ENCODE results near the gene GNRHR.
"Not testable (repeated sequence)": the region's sequence is repeated elsewhere in the genome, so short reads cannot be mapped to it uniquely, and the experiment has no call there.

The GNRHR gene, protein sequence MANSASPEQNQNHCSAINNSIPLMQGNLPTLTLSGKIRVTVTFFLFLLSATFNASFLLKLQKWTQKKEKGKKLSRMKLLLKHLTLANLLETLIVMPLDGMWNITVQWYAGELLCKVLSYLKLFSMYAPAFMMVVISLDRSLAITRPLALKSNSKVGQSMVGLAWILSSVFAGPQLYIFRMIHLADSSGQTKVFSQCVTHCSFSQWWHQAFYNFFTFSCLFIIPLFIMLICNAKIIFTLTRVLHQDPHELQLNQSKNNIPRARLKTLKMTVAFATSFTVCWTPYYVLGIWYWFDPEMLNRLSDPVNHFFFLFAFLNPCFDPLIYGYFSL

DNA sequence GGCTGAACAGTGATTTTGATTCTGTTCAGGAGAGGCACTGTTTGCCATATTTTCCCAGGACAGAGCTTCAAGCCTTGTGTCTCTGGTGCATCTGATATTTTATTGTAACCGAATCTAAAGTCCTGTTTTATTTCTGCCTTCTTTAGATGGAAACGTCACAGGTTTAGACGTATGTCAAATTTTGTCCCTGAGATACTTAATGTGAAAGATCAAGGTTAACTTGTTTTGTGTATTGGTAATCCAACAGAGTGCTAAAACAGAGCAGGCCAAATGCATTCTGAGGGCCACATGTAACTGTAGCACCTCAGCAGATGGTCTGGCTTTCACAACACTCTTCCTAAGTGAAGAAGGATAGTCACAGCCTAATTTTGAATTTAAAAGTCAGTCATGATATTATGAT is at the start of gene GNRHR:
Gene GNRHR (minus strand): TSS at position 101 of the 400 bp plus-strand sequence. CDS start 53 bp downstream, at position 48.
- DNase-seq = no peak

- DNase-seq = no peak
Observed at GRCh38 chr4:67796810-67797209, 42.6 kb upstream of the GNRHR start.

- DNase-seq = no peak
Observed at GRCh38 chr4:67790721-67791120, 36.5 kb upstream of the GNRHR start.

DNA sequence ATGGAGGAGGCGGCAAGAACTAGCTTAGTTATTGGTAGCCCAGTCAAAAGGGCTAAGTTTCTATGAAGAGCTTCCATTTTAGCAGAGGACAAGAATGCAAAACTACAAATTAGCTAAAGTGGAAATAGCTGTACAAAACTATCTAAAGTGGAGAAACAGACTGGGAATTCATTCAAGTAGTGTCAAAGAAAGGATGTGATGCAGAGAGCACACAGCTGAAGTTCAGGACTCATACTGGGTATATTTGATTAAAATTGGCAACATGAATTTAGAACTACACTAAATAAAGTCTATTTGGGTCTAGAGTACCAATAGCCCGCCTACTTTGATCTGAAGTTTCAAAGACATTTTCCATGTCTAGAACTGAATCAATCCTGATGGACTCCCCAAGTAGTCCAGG is 33.1 kb upstream of the GNRHR start:
- DNase-seq = no peak

DNA sequence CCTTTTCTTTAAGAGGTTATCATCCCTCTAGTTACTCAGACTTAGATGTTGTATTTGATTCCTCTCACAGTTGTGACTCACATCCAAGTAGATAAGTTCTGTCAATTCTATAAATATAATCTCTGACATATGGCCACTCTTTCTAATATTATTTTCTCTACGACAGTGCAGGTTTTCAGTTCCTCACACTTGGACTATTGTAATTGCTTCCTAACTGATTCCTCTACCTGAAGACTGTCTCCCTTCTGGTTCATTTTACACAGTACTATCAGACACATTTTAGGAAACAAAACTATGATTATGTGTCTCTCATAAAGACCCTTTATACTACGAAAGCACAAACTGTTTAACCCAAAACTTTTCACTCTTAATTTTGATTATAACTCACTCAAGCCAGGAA is 31.3 kb upstream of the GNRHR start:
- DNase-seq = no peak

GRCh38 chr4:67779631-67780030 is 25.4 kb upstream of the GNRHR start:
- DNase-seq = no peak

DNA sequence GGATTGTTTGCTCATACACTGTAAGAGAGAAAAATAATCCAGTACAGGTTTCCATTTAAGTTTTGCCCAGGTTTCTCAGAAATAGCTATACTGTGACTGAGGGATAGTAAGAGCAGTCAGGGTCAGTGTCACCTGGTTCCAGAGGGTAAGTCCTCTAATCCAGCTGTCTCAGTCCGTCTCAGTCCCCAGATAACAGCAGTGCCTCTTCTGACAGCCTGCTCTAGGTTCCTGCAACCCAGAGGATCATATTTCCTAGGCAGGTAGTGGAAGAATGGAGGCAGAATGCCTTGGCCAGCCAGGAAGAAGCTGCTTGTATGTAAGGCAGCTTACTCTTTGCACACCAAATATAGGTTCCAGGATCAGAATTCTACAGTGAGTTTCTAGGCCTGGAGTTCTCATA is 22.6 kb upstream of the GNRHR start:
- DNase-seq = no peak

DNA sequence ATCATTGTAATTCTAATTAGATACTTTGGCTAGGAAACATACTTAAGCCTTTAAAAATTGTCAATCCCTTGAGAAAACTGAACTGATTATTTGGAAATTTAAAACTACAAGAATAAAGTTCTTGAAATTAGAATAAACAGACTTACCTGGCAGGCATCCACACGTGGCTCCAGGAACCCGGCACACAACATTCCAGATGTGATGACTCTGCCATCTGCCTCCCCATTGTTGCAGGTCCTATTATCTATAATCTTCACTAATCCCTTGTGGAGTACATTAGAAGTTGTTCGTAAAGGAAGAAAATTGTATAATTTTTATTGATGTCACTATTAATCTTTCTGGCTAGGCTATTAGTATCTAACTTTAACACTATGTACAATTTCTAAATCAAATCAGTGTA is 16.2 kb upstream of the GNRHR start:
- no peak for DNase-seq

GRCh38 chr4:67765928-67766327 is 11.7 kb upstream of the GNRHR start:
- no peak for DNase-seq

DNA sequence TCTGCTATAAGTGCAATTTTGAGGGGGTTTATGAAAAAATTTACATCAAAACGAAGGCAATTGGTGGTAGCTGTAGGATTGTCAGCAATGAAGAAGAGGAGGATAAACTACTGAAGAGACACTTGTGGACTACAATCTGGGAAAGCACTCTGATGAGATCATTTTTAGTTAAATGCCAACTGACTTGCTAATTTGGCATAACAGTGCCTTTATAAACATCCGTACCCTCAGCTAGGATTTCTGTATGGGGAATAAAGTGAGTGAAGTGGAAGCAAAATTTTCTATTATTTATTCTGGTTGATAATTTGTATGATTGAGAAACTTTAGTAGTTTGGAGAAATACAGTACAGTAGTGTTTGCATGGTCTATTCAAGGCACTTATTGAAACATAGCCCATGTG is 11.2 kb upstream of the GNRHR start:
- DNase-seq = no peak

DNA sequence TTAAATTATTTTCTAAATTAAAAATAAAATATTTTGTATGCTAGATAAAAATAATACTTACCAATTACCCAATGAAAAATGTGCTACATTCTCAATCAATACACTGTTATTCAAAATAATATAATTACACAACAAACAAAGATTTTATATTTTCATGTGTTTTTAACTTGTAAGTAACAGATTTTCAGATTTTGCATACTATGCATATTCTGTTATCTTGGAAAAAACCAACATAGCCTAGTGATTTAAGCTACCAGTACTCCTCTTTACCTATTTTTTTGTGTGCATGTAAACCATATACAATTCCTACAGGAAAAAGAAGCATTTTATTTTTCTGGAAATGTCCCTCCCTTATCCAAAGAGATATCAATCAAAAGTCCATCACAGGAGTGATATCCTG is 10.0 kb upstream of the GNRHR start:
- no peak for DNase-seq

DNA sequence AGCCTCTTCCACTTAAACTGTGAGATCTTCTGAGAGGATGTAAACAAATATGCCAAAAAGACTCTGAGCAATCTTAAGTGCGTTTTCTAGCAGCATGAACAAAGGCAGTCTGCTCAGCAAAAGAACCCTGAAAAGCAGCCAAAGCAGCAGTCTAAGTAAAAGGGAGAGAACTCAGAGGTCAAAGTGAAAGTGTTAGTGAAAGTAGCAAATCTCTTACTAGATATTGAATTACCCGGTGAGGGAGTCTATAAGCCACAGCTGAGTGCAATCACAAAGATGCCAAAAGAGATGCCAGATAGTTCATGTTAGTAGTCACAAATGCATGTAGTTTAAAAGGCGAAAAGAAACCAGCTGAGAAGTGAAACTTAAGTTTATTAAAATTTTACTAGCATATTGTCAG is 7.9 kb upstream of the GNRHR start:
- DNase-seq = no peak

GRCh38 chr4:67756991-67757390 is 2.8 kb upstream of the GNRHR start:
- DNase-seq = not testable (repeated sequence)

DNA sequence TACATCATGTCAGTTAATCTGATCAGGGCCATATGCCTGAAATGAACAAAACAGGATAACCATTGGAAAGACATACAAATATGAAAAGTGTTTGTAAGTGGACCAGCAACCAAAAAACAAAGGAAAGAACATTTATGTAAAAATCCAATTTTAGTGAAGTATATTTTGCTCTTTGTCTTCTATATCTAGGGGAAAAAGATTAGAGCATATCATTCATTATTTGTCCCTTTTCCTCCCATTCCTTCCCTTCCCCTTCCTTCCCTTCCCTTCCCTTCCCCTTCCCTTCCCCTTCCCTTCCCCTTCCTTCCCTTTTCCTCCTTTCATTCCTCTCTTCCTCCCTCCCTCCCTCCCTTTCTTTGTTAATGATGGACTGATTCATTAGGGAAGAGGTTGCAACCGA is 1.8 kb upstream of the GNRHR start:
- DNase-seq = no peak

- DNase-seq = no peak
Observed at GRCh38 chr4:67751260-67751659, 2.9 kb downstream of the GNRHR start.

DNA sequence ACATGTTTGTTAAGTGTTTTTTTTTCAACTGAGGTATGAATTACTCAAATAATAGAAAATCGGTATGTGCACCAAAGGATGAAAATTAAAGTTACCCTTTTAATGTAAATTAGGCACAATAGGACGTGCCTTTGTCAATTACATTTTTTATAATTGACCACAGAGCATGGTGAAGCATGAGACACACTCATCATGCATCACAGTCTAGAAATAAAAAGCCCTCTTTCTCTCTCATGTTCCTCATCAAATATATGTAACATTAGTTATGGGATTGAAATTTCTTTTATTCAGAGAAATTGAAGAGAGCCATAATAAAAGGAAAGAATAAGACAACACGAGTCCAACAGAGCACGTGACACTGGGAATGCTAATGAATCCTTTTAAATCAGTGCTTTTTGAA is 3.5 kb downstream of the GNRHR start:
- no peak for DNase-seq

DNA sequence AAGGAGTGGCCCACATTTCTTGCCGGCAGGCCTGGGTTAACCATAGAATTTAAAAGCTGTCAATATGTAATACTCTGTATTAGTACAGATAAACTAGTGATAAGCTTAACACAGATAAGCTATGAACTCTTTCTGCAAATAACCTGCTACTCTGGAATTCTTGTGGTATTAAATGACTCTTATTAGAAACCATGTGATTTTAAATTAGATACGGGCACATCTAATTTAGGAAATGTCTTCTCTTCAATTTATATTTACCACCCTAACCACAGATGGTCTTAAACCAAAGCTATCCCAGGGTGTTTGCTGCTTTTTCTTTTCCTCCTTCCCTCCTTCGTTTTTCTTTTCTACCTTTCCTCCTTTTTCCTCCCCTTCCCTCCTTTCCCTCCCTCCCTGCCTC is 4.9 kb downstream of the GNRHR start:
- DNase-seq = no peak

- peak in 1 of 51 donors; percentile 20 for DNase-seq
Observed at GRCh38 chr4:67746797-67747495, 7.2 kb downstream of the GNRHR start.

DNA sequence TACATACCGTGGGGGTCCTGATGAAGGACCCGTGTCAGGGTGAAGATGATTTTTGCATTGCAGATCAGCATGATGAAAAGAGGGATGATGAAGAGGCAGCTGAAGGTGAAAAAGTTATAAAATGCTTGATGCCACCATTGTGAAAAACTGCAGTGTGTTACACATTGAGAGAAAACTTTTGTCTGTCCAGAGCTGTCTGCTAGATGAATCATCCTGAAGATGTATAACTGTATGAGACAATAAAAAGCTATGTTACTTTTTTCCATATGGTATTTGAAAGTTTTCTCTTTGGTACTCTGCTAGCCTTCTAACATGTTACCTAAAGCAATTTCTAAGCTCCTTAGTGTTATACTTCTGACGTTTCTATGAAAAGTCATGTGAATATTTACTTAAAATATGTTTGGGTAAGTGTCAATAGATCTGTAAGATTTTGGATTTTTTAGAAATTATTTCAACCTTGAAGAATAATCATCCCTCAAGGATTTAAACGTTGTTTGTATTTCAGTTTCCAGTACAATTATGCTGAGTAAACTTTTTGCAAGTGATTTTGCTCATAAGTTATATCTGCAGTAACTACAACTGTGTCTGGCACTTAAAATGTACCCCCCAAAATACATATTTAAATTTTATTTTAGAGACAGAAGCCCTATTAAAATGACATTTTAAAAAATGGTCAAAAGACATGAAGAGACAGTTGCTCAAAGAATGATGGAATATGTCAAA is 9.5 kb downstream of the GNRHR start:
- no peak for DNase-seq

- no peak for DNase-seq
Observed at GRCh38 chr4:67743194-67743593, 11.0 kb downstream of the GNRHR start.

GRCh38 chr4:67736262-67736661 is 17.9 kb downstream of the GNRHR start:
- DNase-seq = no peak

- no peak for DNase-seq
Observed at GRCh38 chr4:67735325-67735724, 18.9 kb downstream of the GNRHR start.

- not testable (repeated sequence) for DNase-seq
Observed at GRCh38 chr4:67730511-67730910, 23.7 kb downstream of the GNRHR start.

Measured in hypothalamus (tissue), 51 donors.